CD14-positive monocyte (primary cell): ENCODE measurements around the gene NDFIP2. TPM values are rescaled to one million over a fixed set of nuclear protein-coding genes. Genes with fewer than 3 reads are reported as not detected.

Experiments
- DNase-seq, 3 donors: peaks; one replicate each; pipeline ENCODE4 v3.0.0-alpha.2; 2011 to 2022
- H2AFZ ChIP-seq: 2 replicates; pipeline ENCODE4 v1.6.0; 2012; ENCODE audit warnings: mild to moderate bottlenecking, low read depth, low read length, inconsistent platforms; ENCODE audit not compliant: insufficient read depth, poor library complexity, severe bottlenecking
- H3K27ac ChIP-seq, 2 donors: 1 replicate in 1 of 2; 2 replicates in 1 of 2; pipeline ENCODE4 v1.5.1; 2012 to 2013; ENCODE audit warnings: low read length in 2 of 2, control low read depth in 1 of 2, inconsistent platforms in 1 of 2, low read depth in 1 of 2, mild to moderate bottlenecking in 1 of 2
- H3K27me3 ChIP-seq, 2 donors: one replicate each; pipeline versions ENCODE4 v1.6.0 to v1.6.1; 2011 to 2013; ENCODE audit warnings: low read length in 2 of 2; ENCODE audit not compliant: control insufficient read depth in 2 of 2, insufficient read depth in 2 of 2
- H3K36me3 ChIP-seq, 2 donors: replicated peaks in 1 of 2; 1 replicate in 1 of 2; 2 replicates in 1 of 2; pipeline versions ENCODE4 v1.5.1 to v1.6.1; 2012 to 2013; ENCODE audit warnings: low read length in 2 of 2, control low read depth in 1 of 2, inconsistent platforms in 1 of 2, mild to moderate bottlenecking in 1 of 2; ENCODE audit not compliant: insufficient read depth in 2 of 2, control insufficient read depth in 1 of 2
- H3K4me1 ChIP-seq, 2 donors: 1 replicate in 1 of 2; 2 replicates in 1 of 2; pipeline versions ENCODE4 v1.5.1 to v1.6.1; 2012 to 2013; ENCODE audit warnings: low read length in 2 of 2, control low read depth in 1 of 2, inconsistent platforms in 1 of 2, mild to moderate bottlenecking in 1 of 2, moderate library complexity in 1 of 2; ENCODE audit not compliant: insufficient read depth in 2 of 2, control insufficient read depth in 1 of 2
- H3K4me2 ChIP-seq: replicated peaks from 2 replicates; pipeline ENCODE3; 2012; ENCODE audit warnings: low read length, moderate library complexity, mild to moderate bottlenecking; ENCODE audit not compliant: poor library complexity, severe bottlenecking; ENCODE audit errors: extremely low read depth
- H3K4me3 ChIP-seq, 3 experiments: fragments of 200-600 bp in 1 of 3; sonication (generic) in 1 of 3; replicated peaks in 1 of 3; 1 replicate in 2 of 3; 2 replicates in 1 of 3; pipeline ENCODE4 v1.5.1; 2011 to 2013; ENCODE audit warnings: low read length in 3 of 3, mild to moderate bottlenecking in 3 of 3, control low read depth in 2 of 3, low read depth in 2 of 3, inconsistent platforms in 1 of 3, moderate library complexity in 1 of 3
- H3K79me2 ChIP-seq: 2 replicates; pipeline ENCODE4 v1.6.0; 2012; ENCODE audit warnings: mild to moderate bottlenecking, control low read depth, inconsistent platforms, low read length, moderate library complexity; ENCODE audit not compliant: insufficient read depth
- H3K9ac ChIP-seq: 2 replicates; pipeline ENCODE4 v1.6.0; 2017; ENCODE audit warnings: low read length, mild to moderate bottlenecking; ENCODE audit not compliant: insufficient read depth, poor library complexity, severe bottlenecking
- H3K9me3 ChIP-seq, 2 donors: replicated peaks in 1 of 2; 1 replicate in 1 of 2; 2 replicates in 1 of 2; pipeline versions ENCODE4 v1.5.1 to v1.6.1; 2012 to 2013; ENCODE audit warnings: low read length in 2 of 2, control low read depth in 1 of 2; ENCODE audit not compliant: control insufficient read depth in 1 of 2, insufficient read depth in 1 of 2
- H4K20me1 ChIP-seq: 2 replicates; pipeline ENCODE4 v1.6.0; 2012; ENCODE audit warnings: mild to moderate bottlenecking, low read length, control low read depth, moderate library complexity; ENCODE audit not compliant: insufficient read depth
- H3K27ac Mint-ChIP-seq, 7 donors: one replicate each; pipeline ENCODE4 v1.8.0; 2020; ENCODE audit warnings: mild to moderate bottlenecking in 7 of 7, mixed read lengths in 7 of 7, moderate library complexity in 6 of 7, inconsistent platforms in 2 of 7
- H3K27me3 Mint-ChIP-seq, 3 donors: one replicate each; pipeline ENCODE4 v1.8.0; 2021 to 2022; ENCODE audit warnings: low read depth in 3 of 3, mild to moderate bottlenecking in 3 of 3, mixed read lengths in 3 of 3, moderate library complexity in 3 of 3, inconsistent platforms in 1 of 3
- H3K36me3 Mint-ChIP-seq, 2 donors: one replicate each; pipeline ENCODE4 v1.8.0; 2020; ENCODE audit warnings: mixed read lengths in 2 of 2, inconsistent platforms in 1 of 2, mild to moderate bottlenecking in 1 of 2
- H3K4me1 Mint-ChIP-seq: one replicate; pipeline ENCODE4 v1.8.0; 2020; ENCODE audit warnings: mild to moderate bottlenecking, mixed read lengths
- H3K4me3 Mint-ChIP-seq, 2 donors: one replicate each; pipeline ENCODE4 v1.8.0; 2020; ENCODE audit warnings: mild to moderate bottlenecking in 2 of 2, mixed read lengths in 2 of 2, moderate library complexity in 1 of 2
- H3K9me3 Mint-ChIP-seq, 7 donors: one replicate each; pipeline ENCODE4 v1.8.0; 2020 to 2022; ENCODE audit warnings: mixed read lengths in 7 of 7, mild to moderate bottlenecking in 6 of 7, moderate library complexity in 6 of 7, inconsistent platforms in 2 of 7
- CTCF ChIP-seq: fragments of 200-600 bp; IDR thresholded peaks from one replicate; pipeline ENCODE4 v1.8.0; 2022; ENCODE audit warnings: antibody characterized with exemption, mild to moderate bottlenecking
- WGBS: methylation state at CpG from one replicate; pipeline ENCODE4 v1.1.5; 2013; ENCODE audit warnings: missing lambda C conversion rate; ENCODE audit not compliant: insufficient coverage; 5-methylcytosine and 5-hydroxymethylcytosine counted together
- intact Hi-C, 2 donors: fragments of 100-400 bp; cut with micrococcal nuclease; formaldehyde crosslinking; loops; one replicate each; pipeline versions ENCODE4 v1.15.0 to v1.15.1; 2023
- polyA plus RNA-seq, 3 donors: library from polyadenylated mRNA; depleted of rRNA in 1 of 3; unstranded in 2 of 3; stranded (reverse) in 1 of 3; fragments of 300-500 nt in 2 of 3; fragments of >200 nt in 1 of 3; fragmentation: Illumina TruSeq in 2 of 3; gene quantifications; 1 replicate in 2 of 3; 2 replicates in 1 of 3; pipeline ENCODE4 v1.2.3, GENCODE V29; 2012 to 2021

NDFIP2 gene
- polyA plus RNA-seq, 3 donors, result not detected

DNA sequence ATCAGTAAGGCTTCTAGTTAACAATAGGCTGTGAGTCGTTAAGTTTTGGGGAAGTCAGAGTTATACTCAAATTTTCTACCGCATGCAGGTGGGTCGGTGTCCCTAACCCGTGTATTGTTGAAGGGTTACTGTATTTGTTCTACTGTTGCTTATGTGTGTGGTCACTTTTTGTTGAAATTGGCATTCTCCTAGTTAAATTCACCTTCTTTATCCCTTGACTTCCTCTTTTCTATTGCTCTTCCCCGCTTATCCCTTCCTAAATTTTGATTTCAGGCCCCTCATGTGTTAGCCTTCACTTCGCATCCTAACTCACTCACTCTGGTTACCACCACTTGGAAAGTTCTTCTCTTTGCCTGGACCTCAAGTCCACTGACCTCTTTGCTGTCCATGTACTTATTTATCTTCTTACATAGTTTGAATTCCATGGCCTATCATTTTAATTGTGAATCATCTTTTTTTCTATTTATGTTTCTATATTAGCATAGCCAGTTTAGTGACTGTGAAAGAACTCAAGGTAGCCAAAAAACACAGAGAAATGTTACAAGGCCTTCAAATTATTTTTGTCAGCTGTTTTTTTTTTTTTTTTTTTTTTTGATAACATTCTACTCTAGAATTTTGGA lies 52.9 kb downstream of the NDFIP2 start:
- H3K9me3 ChIP-seq, result no peaks in the 10 kb centered on the region
- peaks cover 2% of the 10 kb centered on the region in 2 donors for H3K27me3 ChIP-seq
- H3K4me2 ChIP-seq, result no peak overlapping the region
- H3K4me1 ChIP-seq, result no peaks in the 10 kb centered on the region
- no peaks in the 10 kb centered on the region for H3K4me1 Mint-ChIP-seq
- no peaks in the 10 kb centered on the region for H4K20me1 ChIP-seq
- H2AFZ ChIP-seq, result no peak overlapping the region
- no peak overlapping the region for H3K4me3 Mint-ChIP-seq
- peaks cover 7 to 18% (median 7%) of the 10 kb centered on the region in 3 donors for H3K27me3 Mint-ChIP-seq
- no peaks in the 10 kb centered on the region for H3K79me2 ChIP-seq
- no peak for DNase-seq
- no peaks in the 10 kb centered on the region for H3K36me3 ChIP-seq
- H3K9me3 Mint-ChIP-seq, result no peaks in the 10 kb centered on the region
- no peak for TF ChIP-seq CTCF
- H3K9ac ChIP-seq, result no peak overlapping the region
- H3K27ac Mint-ChIP-seq, result peak overlapping the region in 1 of 7 donors; percentile 21
- no peak overlapping the region for H3K27ac ChIP-seq
- WGBS, result 92% methylated on average over 2 of the region's 6 CpGs
- H3K4me3 ChIP-seq, result no peak overlapping the region
- no peaks in the 10 kb centered on the region for H3K36me3 Mint-ChIP-seq
- intact Hi-C loops, result no loop called here

GRCh38 chr13:79534596-79534995 lies 53.6 kb downstream of the NDFIP2 start:
- Histone ChIP-seq H3K36me3 (no peaks in the 10 kb centered on the region), H2AFZ (no peak overlapping the region), H3K27ac (no peak overlapping the region), H3K4me2 (no peak overlapping the region), H3K4me1 (no peaks in the 10 kb centered on the region), H3K9me3 (no peaks in the 10 kb centered on the region), H3K79me2 (no peaks in the 10 kb centered on the region), H3K4me3 (no peak overlapping the region), H3K9ac (no peak overlapping the region), H4K20me1 (no peaks in the 10 kb centered on the region), H3K27me3 (peaks cover 2% of the 10 kb centered on the region in 2 donors)
- Mint-ChIP-seq H3K27me3 (peaks cover 7 to 18% (median 7%) of the 10 kb centered on the region in 3 donors), H3K27ac (no peak overlapping the region), H3K4me3 (no peak overlapping the region), H3K9me3 (no peaks in the 10 kb centered on the region), H3K36me3 (no peaks in the 10 kb centered on the region), H3K4me1 (no peaks in the 10 kb centered on the region)
- no peak for DNase-seq
- intact Hi-C loops, result no loop called here
- WGBS, result no CpG with 5 or more reads among the region's 4 CpGs
- TF ChIP-seq CTCF, result no peak
